H1 (cell line): ENCODE results near the gene FGGY. TPM values are rescaled to one million over a fixed set of nuclear protein-coding genes. Genes with fewer than 3 reads are reported as not detected.

Experiments
- CTCF ChIA-PET: fragments of 300-600 bp; sonication (Branson Sonifier 250); formaldehyde crosslinking; loops from one replicate; lab custom pipeline; 2021; ENCODE audit not compliant: partially characterized antibody; lab: Charles Lee
- POLR2A ChIA-PET: fragments of 300-600 bp; sonication (Branson Sonifier 250); formaldehyde crosslinking; loops from one replicate; lab custom pipeline; 2021; ENCODE audit warnings: inconsistent platforms; ENCODE audit not compliant: partially characterized antibody; lab: Charles Lee
- DNase-seq, 2 experiments: peaks; one replicate each; pipeline versions ENCODE4 v3.0.0 to v3.0.0-alpha.2; 2010 to 2022; ENCODE audit warnings: low spot score in 2 of 2, low read depth in 1 of 2, mixed read lengths in 1 of 2
- FAIRE-seq: peaks from 2 replicates; lab custom pipeline; 2011; peaks lifted over from hg19 to GRCh38; lab: Jason Lieb, UNC
- H2AFZ ChIP-seq: 2 replicates; pipeline ENCODE4 v1.8.1; 2012; ENCODE audit warnings: low read length, inconsistent platforms
- H2AK5ac ChIP-seq: 2 replicates; pipeline ENCODE4 v1.6.1; 2013; ENCODE audit warnings: low read depth, low read length
- H2BK120ac ChIP-seq: replicated peaks from 2 replicates; pipeline ENCODE3; 2013; ENCODE audit warnings: low read depth, low read length, inconsistent platforms
- H2BK12ac ChIP-seq: 2 replicates; pipeline ENCODE4 v1.6.1; 2013; ENCODE audit warnings: low read depth, low read length
- H2BK15ac ChIP-seq: 2 replicates; pipeline ENCODE4 v1.6.1; 2013; ENCODE audit warnings: low read length
- H2BK20ac ChIP-seq: 2 replicates; pipeline ENCODE4 v1.6.1; 2013; ENCODE audit warnings: low read length
- H2BK5ac ChIP-seq: 2 replicates; pipeline ENCODE4 v1.6.1; 2013; ENCODE audit warnings: low read depth, low read length
- H3K14ac ChIP-seq: 2 replicates; pipeline ENCODE4 v1.6.1; 2013; ENCODE audit warnings: inconsistent platforms; ENCODE audit not compliant: insufficient read length
- H3K18ac ChIP-seq: 2 replicates; pipeline ENCODE4 v1.6.1; 2013; ENCODE audit warnings: low read length; ENCODE audit errors: extremely low read depth
- H3K23ac ChIP-seq: 2 replicates; pipeline ENCODE4 v1.6.1; 2013; ENCODE audit warnings: inconsistent platforms; ENCODE audit not compliant: insufficient read length
- H3K23me2 ChIP-seq: 2 replicates; pipeline ENCODE4 v1.6.1; 2013; ENCODE audit warnings: low read depth, low read length
- H3K27ac ChIP-seq: 2 replicates; pipeline ENCODE4 v1.6.1; 2011; ENCODE audit warnings: low read depth, low read length, inconsistent platforms
- H3K27me3 ChIP-seq, 4 experiments: replicated peaks in 1 of 4; 1 replicate in 1 of 4; 2 replicates in 3 of 4; pipeline versions ENCODE4 v1.6.1 to v1.8.1; 2011 to 2013; ENCODE audit warnings: low read length in 3 of 4, mild to moderate bottlenecking in 3 of 4, inconsistent platforms in 2 of 4, mixed read lengths in 2 of 4, moderate library complexity in 1 of 4; ENCODE audit not compliant: control insufficient read depth in 3 of 4, insufficient read depth in 3 of 4; ENCODE audit errors: extremely low read depth in 1 of 4
- H3K36me3 ChIP-seq, 4 experiments: 2 replicates each; pipeline versions ENCODE4 v1.6.1 to v1.8.1; 2011 to 2013; ENCODE audit warnings: mild to moderate bottlenecking in 4 of 4, low read length in 3 of 4, moderate library complexity in 2 of 4, control low read depth in 1 of 4, inconsistent platforms in 1 of 4; ENCODE audit not compliant: insufficient read depth in 4 of 4, control insufficient read depth in 2 of 4
- H3K4ac ChIP-seq: replicated peaks from 2 replicates; pipeline ENCODE3; 2013; ENCODE audit warnings: low read length, low read depth, mixed read lengths, inconsistent platforms; ENCODE audit not compliant: insufficient read length
- H3K4me1 ChIP-seq, 4 experiments: replicated peaks in 1 of 4; 1 replicate in 1 of 4; 2 replicates in 3 of 4; pipeline versions ENCODE4 v1.6.1 to v1.8.1; 2011 to 2013; ENCODE audit warnings: low read length in 3 of 4, inconsistent platforms in 2 of 4, mixed read lengths in 1 of 4; ENCODE audit not compliant: insufficient read depth in 4 of 4, control insufficient read depth in 3 of 4
- H3K4me2 ChIP-seq, 2 experiments: 2 replicates each; pipeline versions ENCODE4 v1.6.1 to v1.8.1; 2011 to 2013; ENCODE audit warnings: low read depth in 2 of 2, low read length in 2 of 2, control low read depth in 1 of 2, inconsistent platforms in 1 of 2, mild to moderate bottlenecking in 1 of 2; ENCODE audit not compliant: insufficient read depth in 1 of 2
- H3K4me3 ChIP-seq, 4 experiments: fragments of 200-600, 300-600 bp in 1 of 4; sonication (generic), shearing (Covaris generic), sonication (Bioruptor Twin) in 1 of 4; 2 replicates each; pipeline versions ENCODE4 v1.5.1 to v1.8.1; 2011 to 2016; ENCODE audit warnings: low read length in 4 of 4, low read depth in 3 of 4, control low read depth in 2 of 4, inconsistent platforms in 2 of 4, mild to moderate bottlenecking in 2 of 4, mixed read lengths in 1 of 4, moderate library complexity in 1 of 4; ENCODE audit not compliant: insufficient read depth in 2 of 4; ENCODE audit errors: extremely low read depth in 1 of 4
- H3K56ac ChIP-seq: replicated peaks from 2 replicates; pipeline ENCODE3; 2013; ENCODE audit warnings: low read depth, mild to moderate bottlenecking, mixed read lengths, low read length, inconsistent platforms; ENCODE audit not compliant: insufficient read length
- H3K79me1 ChIP-seq: 2 replicates; pipeline ENCODE4 v1.6.1; 2013; ENCODE audit warnings: low read depth, low read length, control low read depth
- H3K79me2 ChIP-seq, 2 experiments: 2 replicates each; pipeline versions ENCODE4 v1.6.1 to v1.8.1; 2012 to 2013; ENCODE audit warnings: low read length in 2 of 2, mild to moderate bottlenecking in 2 of 2, inconsistent platforms in 1 of 2; ENCODE audit not compliant: insufficient read depth in 2 of 2, control insufficient read depth in 1 of 2
- H3K9ac ChIP-seq, 4 experiments: replicated peaks in 1 of 4; 1 replicate in 1 of 4; 2 replicates in 3 of 4; pipeline versions ENCODE4 v1.6.1 to v1.8.1; 2011 to 2013; ENCODE audit warnings: low read depth in 3 of 4, low read length in 3 of 4, control low read depth in 2 of 4, mild to moderate bottlenecking in 2 of 4, moderate library complexity in 2 of 4, inconsistent platforms in 1 of 4; ENCODE audit errors: extremely low read depth in 1 of 4
- H3K9me3 ChIP-seq, 2 experiments: 2 replicates each; pipeline versions ENCODE4 v1.6.1 to v1.8.1; 2012 to 2013; ENCODE audit warnings: mild to moderate bottlenecking in 2 of 2, moderate library complexity in 2 of 2, control low read depth in 1 of 2, inconsistent platforms in 1 of 2, low read depth in 1 of 2, low read length in 1 of 2, mixed read lengths in 1 of 2; ENCODE audit not compliant: insufficient read depth in 2 of 2
- H4K20me1 ChIP-seq, 2 experiments: replicated peaks in 1 of 2; 2 replicates each; pipeline versions ENCODE3 to v1.8.1; 2011 to 2013; ENCODE audit warnings: inconsistent platforms in 2 of 2, low read length in 2 of 2, mild to moderate bottlenecking in 1 of 2; ENCODE audit not compliant: insufficient read depth in 2 of 2, control insufficient read depth in 1 of 2
- H4K5ac ChIP-seq: 2 replicates; pipeline ENCODE4 v1.6.1; 2013; ENCODE audit warnings: low read length, low read depth, mixed read lengths, inconsistent platforms; ENCODE audit not compliant: insufficient read length
- H4K8ac ChIP-seq: 2 replicates; pipeline ENCODE4 v1.8.0; 2013; ENCODE audit warnings: mild to moderate bottlenecking, moderate library complexity, low read length, inconsistent platforms; ENCODE audit not compliant: insufficient read depth; ENCODE audit errors: extremely low read depth
- H4K91ac ChIP-seq: replicated peaks from 2 replicates; pipeline ENCODE3; 2013; ENCODE audit warnings: low read length, mixed read lengths, inconsistent platforms; ENCODE audit not compliant: insufficient read length
- CHD1 ChIP-seq: IDR thresholded peaks from 2 replicates; pipeline ENCODE4 v1.6.1; 2012; ENCODE audit warnings: low read depth, low read length, improper control_type of control experiment
- EP300 ChIP-seq, 2 experiments: IDR thresholded peaks; 1 replicate in 1 of 2; 2 replicates in 1 of 2; pipeline ENCODE4 v1.6.1; 2011 to 2012; ENCODE audit warnings: low read depth in 2 of 2, low read length in 2 of 2, mild to moderate bottlenecking in 2 of 2, borderline replicate concordance in 1 of 2, inconsistent platforms in 1 of 2, moderate library complexity in 1 of 2
- EZH2 ChIP-seq: fragments of 200-600 bp; sonication (generic); IDR thresholded peaks from 2 replicates; pipeline ENCODE4 v1.7.1; 2012; ENCODE audit warnings: low read depth, mild to moderate bottlenecking, moderate library complexity, low read length, inconsistent platforms; ENCODE audit not compliant: severe bottlenecking
- PHF8 ChIP-seq: fragments of 200-600 bp; sonication (generic); conservative IDR thresholded peaks from 2 replicates; pipeline ENCODE4 v1.7.1; 2012; ENCODE audit warnings: low read depth, mild to moderate bottlenecking, inconsistent platforms, low read length, moderate library complexity
- POLR2A ChIP-seq, 2 experiments: IDR thresholded peaks; 1 replicate in 1 of 2; 2 replicates in 1 of 2; pipeline ENCODE4 v1.6.1; 2011; ENCODE audit warnings: low read depth in 2 of 2, low read length in 2 of 2, mild to moderate bottlenecking in 2 of 2; ENCODE audit errors: control extremely low read depth in 1 of 2
- SIN3A ChIP-seq, 2 experiments: IDR thresholded peaks in 1 of 2; conservative IDR thresholded peaks in 1 of 2; 2 replicates each; pipeline ENCODE4 v1.6.1; 2011 to 2012; ENCODE audit warnings: low read length in 2 of 2, improper control_type of control experiment in 1 of 2, low read depth in 1 of 2, mild to moderate bottlenecking in 1 of 2
- SUZ12 ChIP-seq: fragments of 200-600 bp; sonication (generic); IDR thresholded peaks from 2 replicates; pipeline ENCODE4 v1.6.1; 2012; ENCODE audit warnings: mild to moderate bottlenecking, inconsistent platforms, low read length, moderate library complexity, mixed read lengths
- WGBS, 2 experiments: shearing (Covaris generic) in 1 of 2; methylation state at CpG; one replicate each; pipeline versions ENCODE4 v1.1.6 to v1.1.7; 2013 to 2015; ENCODE audit warnings: low lambda C conversion rate in 2 of 2, mixed read lengths in 2 of 2, inconsistent platforms in 1 of 2, low coverage in 1 of 2, missing lambda C conversion rate in 1 of 2; ENCODE audit not compliant: insufficient replicate concordance in 2 of 2, insufficient coverage in 1 of 2, insufficient read length in 1 of 2; ENCODE audit errors: extremely low coverage in 1 of 2, missing lambda C conversion rate in 1 of 2; 5-methylcytosine and 5-hydroxymethylcytosine counted together
- polyA plus RNA-seq, 7 experiments: library from polyadenylated mRNA; depleted of rRNA in 3 of 7; stranded (reverse) in 5 of 7; unstranded in 2 of 7; fragments of >200 nt in 5 of 7; fragments of 200-250 nt in 2 of 7; gene quantifications; 1 replicate in 5 of 7; 2 replicates in 1 of 7; 4 replicates in 1 of 7; pipeline versions ENCODE4 v1.2.1 to v1.2.3, GENCODE V29; 2011 to 2013; ENCODE audit warnings: missing spikeins in 2 of 7, mixed read lengths in 2 of 7
- total RNA-seq: library from RNA; stranded (reverse); fragmentation: NEBNext Ultra II Directional; extraction: Animal tissue kit (Norgen Biotek cat#: 25700); gene quantifications from 2 replicates; pipeline ENCODE4 v1.2.1, GENCODE V29; 2021
- TF ChIP-seq, protein P1 (sequence below), 3 experiments: IDR thresholded peaks; 1 replicate in 2 of 3; 2 replicates in 1 of 3; pipeline versions ENCODE4 v1.5.1 to v1.6.1; 2011; ENCODE audit warnings: low read length in 3 of 3, mild to moderate bottlenecking in 3 of 3, inconsistent platforms in 2 of 3, low read depth in 1 of 3, moderate library complexity in 1 of 3; ENCODE audit not compliant: insufficient read depth in 1 of 3; ENCODE audit errors: control extremely low read depth in 1 of 3
- TF ChIP-seq, protein P2 (sequence below): IDR thresholded peaks from 2 replicates; pipeline ENCODE4 v1.6.1; 2011; ENCODE audit warnings: low read depth, mild to moderate bottlenecking, low read length; ENCODE audit not compliant: insufficient read depth

The FGGY gene
- total and polyA plus RNA-seq, 2 of the 8 experiments (the other 6 are each of a cell fraction or from before 2014, with no cell fraction given), result 10.3 to 12.5 TPM

DNA sequence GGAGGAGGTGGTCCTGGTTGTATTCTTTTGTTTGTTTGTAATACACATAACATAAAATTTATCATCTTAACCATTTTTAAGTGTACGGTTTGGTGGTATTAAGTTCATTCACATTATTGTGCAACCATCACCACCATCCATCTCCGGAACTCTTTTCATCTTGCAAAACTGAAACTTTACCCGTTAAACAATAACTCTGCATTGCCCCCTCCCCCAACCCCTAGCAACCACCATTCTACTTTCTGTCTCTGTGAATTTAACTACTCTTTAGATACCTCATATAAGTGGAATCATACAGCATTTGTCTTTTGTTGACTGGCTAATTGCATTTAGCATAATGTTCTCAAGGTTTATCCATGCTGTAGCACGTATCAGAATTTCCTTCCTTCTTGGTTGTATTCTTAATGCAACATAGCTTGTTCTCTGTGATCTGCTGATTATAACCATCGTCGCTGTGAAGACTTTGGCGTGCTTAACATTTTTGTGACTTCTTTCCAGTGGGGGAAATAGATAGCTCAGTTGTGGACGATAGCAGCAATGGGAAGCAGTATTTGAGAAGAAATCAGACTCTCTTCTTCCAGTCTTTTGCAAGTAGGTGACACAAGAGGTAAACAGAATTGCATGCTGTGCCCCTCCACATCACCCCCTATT, 400.4 kb downstream of the FGGY start:
- Histone ChIP-seq H2BK12ac (no peak overlapping the region), H3K4me1 (peaks cover 0 to 9% (median 2%) of the 10 kb centered on the region in 4 experiments; a peak in 5 of 7 replicates), H3K79me2 (no peaks in the 10 kb centered on the region), H3K9me3 (no peaks in the 10 kb centered on the region), H4K20me1 (no peaks in the 10 kb centered on the region), H3K56ac (no peak overlapping the region), H2BK5ac (no peak overlapping the region), H3K23ac (no peak overlapping the region), H4K91ac (no peak overlapping the region), H3K18ac (no peak overlapping the region), H3K27me3 (no peaks in the 10 kb centered on the region), H2BK15ac (no peak overlapping the region), H2BK20ac (no peak overlapping the region), H3K36me3 (no peaks in the 10 kb centered on the region), H2AFZ (no peak overlapping the region), H2AK5ac (no peak overlapping the region), H3K14ac (no peak overlapping the region), H3K27ac (no peak overlapping the region), H3K79me1 (no peaks in the 10 kb centered on the region), H4K8ac (no peak overlapping the region), H3K4me2 (no peak overlapping the region; a peak in 1 of 4 replicates), H3K4me3 (no peak overlapping the region), H3K4ac (no peak overlapping the region), H2BK120ac (no peak overlapping the region), H3K23me2 (no peaks in the 10 kb centered on the region; the same call in 1 of the 2 replicates), H3K9ac (no peak overlapping the region), H4K5ac (no peak overlapping the region)
- ChIA-PET POLR2A (no interaction called here), CTCF (interaction anchor here (1.0 to 2.7 kb wide), 3 partner anchors 10 to 965 kb away, joined by 3 to 19 read pairs (median 8); no protein-coding TSS in a partner anchor)
- FAIRE-seq (no peak), DNase-seq (no peak)
- 75% methylated on average over 8 of the region's 8 CpGs; no CpG with 5 or more reads in 1 of the 2 experiments for whole genome bisulfite sequencing, 2 experiments
- TF ChIP-seq SIN3A (conservative IDR thresholded peaks at IDR 0.05 in 1 of 2, IDR thresholded peaks at IDR 0.05 in 1 of 2; ENCODE audit: low read depth in 1 of 2, low read length in 2 of 2) (no peak), SUZ12 (no peak), CHD1 (no peak), EP300 (IDR thresholded peaks at IDR 0.05; ENCODE audit: borderline replicate concordance in 1 of 2, low read depth in 2 of 2, low read length in 2 of 2) (no peak), PHF8 (no peak), POLR2A (IDR thresholded peaks at IDR 0.05; ENCODE audit: control extremely low read depth in 1 of 2, low read depth in 2 of 2, low read length in 2 of 2) (no peak), EZH2 (no peak)
- TF ChIP-seq, protein P1, sequence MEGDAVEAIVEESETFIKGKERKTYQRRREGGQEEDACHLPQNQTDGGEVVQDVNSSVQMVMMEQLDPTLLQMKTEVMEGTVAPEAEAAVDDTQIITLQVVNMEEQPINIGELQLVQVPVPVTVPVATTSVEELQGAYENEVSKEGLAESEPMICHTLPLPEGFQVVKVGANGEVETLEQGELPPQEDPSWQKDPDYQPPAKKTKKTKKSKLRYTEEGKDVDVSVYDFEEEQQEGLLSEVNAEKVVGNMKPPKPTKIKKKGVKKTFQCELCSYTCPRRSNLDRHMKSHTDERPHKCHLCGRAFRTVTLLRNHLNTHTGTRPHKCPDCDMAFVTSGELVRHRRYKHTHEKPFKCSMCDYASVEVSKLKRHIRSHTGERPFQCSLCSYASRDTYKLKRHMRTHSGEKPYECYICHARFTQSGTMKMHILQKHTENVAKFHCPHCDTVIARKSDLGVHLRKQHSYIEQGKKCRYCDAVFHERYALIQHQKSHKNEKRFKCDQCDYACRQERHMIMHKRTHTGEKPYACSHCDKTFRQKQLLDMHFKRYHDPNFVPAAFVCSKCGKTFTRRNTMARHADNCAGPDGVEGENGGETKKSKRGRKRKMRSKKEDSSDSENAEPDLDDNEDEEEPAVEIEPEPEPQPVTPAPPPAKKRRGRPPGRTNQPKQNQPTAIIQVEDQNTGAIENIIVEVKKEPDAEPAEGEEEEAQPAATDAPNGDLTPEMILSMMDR (IDR thresholded peaks at IDR 0.05; ENCODE audit: control extremely low read depth in 1 of 3, insufficient read depth in 1 of 3, low read depth in 1 of 3, low read length in 3 of 3), result no peak
- TF ChIP-seq, protein P2, sequence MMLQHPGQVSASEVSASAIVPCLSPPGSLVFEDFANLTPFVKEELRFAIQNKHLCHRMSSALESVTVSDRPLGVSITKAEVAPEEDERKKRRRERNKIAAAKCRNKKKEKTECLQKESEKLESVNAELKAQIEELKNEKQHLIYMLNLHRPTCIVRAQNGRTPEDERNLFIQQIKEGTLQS, result no peak
